Sigmoid colon (tissue), 3 donors: ENCODE data around the gene DOLK.

Experiments used
- POLR2A ChIP-seq, 2 donors: fragments of 450-650 bp; IDR thresholded peaks; one replicate each; pipeline ENCODE4 v1.6.1; 2016; ENCODE audit warnings: antibody characterized with exemption in 2 of 2, mild to moderate bottlenecking in 2 of 2, moderate library complexity in 2 of 2
- TF ChIP-seq, protein P1 (sequence below), 4 experiments: fragments of 450-650 bp in 3 of 4; fragments of 200-600 bp in 1 of 4; IDR thresholded peaks; one replicate each; pipeline ENCODE4 v1.5.1; 2016 to 2019; ENCODE audit warnings: antibody characterized with exemption in 4 of 4, mild to moderate bottlenecking in 3 of 4, moderate library complexity in 2 of 4

DNA sequence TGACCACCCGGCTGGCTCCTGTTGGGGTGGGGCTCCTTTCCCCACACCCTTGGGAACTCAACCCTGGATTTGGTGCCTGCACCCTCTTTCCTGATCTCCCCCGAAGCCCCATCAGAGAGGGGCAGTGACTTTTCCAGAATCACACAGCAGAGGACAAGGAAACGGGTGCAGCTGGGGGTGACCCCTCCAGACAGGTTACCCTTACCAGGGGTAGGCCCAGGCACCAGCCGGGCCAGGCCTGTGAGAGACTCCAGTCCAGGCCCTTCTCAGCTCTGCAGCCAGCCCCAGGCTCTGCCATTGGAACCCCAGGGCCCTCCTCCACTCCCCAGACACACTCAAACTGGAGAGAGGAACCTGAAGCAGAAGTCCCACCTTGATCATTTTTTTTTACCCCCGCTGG, 45.6 kb downstream of the DOLK start:
- TF ChIP-seq, protein P1, sequence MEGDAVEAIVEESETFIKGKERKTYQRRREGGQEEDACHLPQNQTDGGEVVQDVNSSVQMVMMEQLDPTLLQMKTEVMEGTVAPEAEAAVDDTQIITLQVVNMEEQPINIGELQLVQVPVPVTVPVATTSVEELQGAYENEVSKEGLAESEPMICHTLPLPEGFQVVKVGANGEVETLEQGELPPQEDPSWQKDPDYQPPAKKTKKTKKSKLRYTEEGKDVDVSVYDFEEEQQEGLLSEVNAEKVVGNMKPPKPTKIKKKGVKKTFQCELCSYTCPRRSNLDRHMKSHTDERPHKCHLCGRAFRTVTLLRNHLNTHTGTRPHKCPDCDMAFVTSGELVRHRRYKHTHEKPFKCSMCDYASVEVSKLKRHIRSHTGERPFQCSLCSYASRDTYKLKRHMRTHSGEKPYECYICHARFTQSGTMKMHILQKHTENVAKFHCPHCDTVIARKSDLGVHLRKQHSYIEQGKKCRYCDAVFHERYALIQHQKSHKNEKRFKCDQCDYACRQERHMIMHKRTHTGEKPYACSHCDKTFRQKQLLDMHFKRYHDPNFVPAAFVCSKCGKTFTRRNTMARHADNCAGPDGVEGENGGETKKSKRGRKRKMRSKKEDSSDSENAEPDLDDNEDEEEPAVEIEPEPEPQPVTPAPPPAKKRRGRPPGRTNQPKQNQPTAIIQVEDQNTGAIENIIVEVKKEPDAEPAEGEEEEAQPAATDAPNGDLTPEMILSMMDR (IDR thresholded peaks at IDR 0.05): no peak
- no peak for TF ChIP-seq POLR2A (IDR thresholded peaks at IDR 0.05)
